HUES6 (cell line): ENCODE data around the gene COX6A2.

Experiments
- H3K27ac ChIP-seq: 2 replicates; pipeline ENCODE4 v1.7.0; 2013; ENCODE audit warnings: low read depth, mild to moderate bottlenecking, low read length, inconsistent platforms
- H3K27me3 ChIP-seq: 2 replicates; pipeline ENCODE4 v1.6.1; 2013; ENCODE audit warnings: low read length; ENCODE audit not compliant: control insufficient read depth, insufficient read depth
- H3K36me3 ChIP-seq: 2 replicates; pipeline ENCODE4 v1.6.1; 2013; ENCODE audit warnings: low read length; ENCODE audit not compliant: control insufficient read depth, insufficient read depth
- H3K4me1 ChIP-seq: 2 replicates; pipeline ENCODE4 v1.6.1; 2013; ENCODE audit warnings: low read length; ENCODE audit not compliant: control insufficient read depth, insufficient read depth
- H3K4me3 ChIP-seq: 2 replicates; pipeline ENCODE4 v1.5.1; 2013; ENCODE audit warnings: low read depth, low read length
- H3K9ac ChIP-seq: one replicate; pipeline ENCODE4 v1.6.1; 2013; ENCODE audit warnings: mild to moderate bottlenecking, low read length
- H3K9me3 ChIP-seq: 2 replicates; pipeline ENCODE4 v1.6.1; 2013; ENCODE audit warnings: low read depth, low read length; ENCODE audit not compliant: control insufficient read depth, insufficient read depth

Gene COX6A2

DNA sequence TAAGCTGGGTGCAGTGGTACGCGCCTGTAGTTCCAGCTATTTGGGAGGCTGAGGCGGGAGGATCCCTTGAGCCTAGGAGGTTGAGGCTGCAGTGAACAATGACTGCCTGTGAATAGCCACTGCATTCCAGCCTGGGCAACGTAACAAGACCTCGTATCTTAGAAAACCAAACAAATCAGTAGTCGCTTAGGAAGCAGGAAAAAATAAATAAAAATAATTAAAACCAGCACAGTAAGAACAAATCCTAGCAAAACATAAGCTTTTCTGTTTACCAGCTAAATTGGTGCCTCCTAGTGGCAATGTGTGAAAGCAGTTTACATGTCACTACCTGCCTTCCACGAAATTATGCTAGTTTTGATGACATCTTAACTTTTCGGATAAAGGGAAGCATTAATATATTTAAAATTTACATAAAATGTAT, 32.4 kb upstream of the COX6A2 start:
- Histone ChIP-seq H3K4me1 (peaks cover 16% of the 10 kb centered on the region; the same call in 1 of the 2 replicates), H3K9ac (peak overlapping the region; percentile 77), H3K27ac (no peak overlapping the region; the same call in 1 of the 2 replicates), H3K9me3 (no peaks in the 10 kb centered on the region), H3K36me3 (peaks cover 19% of the 10 kb centered on the region), H3K27me3 (no peaks in the 10 kb centered on the region), H3K4me3 (peak overlapping the region; percentile 71)

DNA sequence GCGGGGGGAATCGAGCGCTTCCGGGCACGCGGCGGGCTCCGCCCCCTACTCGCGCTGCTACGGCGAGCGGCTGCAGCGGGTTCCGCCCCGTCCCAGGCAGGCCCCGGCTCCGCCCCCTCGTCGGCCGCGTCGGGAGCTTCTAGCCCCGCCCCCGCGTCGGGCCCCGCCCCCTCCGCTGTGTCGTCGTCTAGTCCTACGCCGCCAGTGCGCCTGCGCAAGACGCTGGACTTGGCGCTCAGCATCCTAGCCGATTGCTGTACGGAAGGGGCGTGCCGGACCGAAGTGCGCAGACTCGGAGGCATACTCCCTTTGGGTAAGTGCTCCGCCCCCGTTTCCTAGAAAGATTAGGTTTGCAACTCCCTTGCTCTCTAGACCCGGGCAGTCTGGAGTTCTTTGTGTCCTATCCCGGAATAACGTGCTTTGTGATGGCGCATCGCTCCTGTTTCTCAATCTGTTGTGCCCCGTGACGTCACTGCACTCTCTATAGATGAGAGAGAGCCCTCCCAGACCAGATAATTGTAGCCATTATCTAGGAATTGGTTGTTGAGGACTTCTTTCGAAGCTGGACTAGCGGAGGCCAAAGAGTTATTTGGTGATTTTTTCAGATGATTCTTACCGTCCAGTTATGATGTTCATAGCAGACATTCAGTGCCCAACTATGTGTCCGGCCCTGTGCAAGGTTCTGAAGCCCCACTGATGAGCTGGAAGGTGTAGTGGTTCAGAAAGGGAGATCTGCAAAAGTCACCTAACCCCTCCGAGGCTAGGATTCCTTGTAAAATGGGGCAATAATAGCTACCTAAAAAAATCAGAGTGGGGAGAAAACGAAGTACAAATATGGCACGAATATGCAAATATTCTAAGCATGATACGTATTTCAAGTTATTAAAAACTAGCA, 31.8 kb upstream of the COX6A2 start:
- Histone ChIP-seq H3K36me3 (peaks cover 16% of the 10 kb centered on the region), H3K27ac (peak overlapping the region; percentile 99), H3K9me3 (no peaks in the 10 kb centered on the region), H3K9ac (peak overlapping the region; percentile 95), H3K27me3 (no peaks in the 10 kb centered on the region), H3K4me1 (peaks cover 22% of the 10 kb centered on the region; the same call in 1 of the 2 replicates), H3K4me3 (peak overlapping the region; percentile 80)

DNA sequence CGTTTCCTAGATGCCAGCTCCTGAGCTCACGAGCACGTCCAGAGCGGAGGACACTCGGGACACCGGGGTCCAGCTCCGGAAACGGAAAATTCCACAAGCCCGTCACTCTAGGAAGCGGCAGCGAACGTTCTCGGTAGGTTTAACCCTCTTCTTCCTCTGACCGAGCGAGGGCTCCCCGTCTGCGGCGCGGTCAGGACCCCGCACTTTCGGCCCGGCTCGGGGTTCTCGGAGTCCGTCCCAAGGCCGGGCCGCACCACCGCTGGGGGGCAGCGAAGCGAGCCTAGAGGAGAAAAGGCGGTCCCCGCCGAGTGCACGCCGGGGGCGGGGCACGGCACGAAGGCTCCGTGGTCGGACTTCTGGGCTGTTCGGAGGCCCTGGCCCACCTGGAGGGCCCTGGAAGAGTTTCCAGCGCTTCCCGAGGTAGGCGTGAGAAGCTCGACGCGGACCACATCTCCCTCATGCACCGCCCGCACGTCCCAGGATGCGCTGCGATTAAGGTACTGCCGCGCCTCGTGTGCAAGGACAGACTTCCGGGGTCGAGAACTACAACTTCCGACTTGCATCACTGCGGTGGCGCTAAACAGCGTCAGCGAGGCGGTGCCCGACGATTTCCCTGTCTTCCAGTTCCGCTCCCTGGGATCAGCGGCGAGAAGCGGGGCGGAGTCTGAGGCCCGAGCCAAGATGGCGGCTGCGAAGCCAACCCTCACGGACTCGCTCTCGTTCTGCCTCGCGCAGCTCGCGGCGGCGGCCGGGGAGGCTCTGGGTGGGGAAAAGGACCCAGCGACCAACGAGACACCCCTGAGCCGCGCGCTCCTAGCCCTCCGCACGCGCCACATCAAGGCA, 30.9 kb upstream of the COX6A2 start, which contains the start of gene ARMC5:
Gene ARMC5, plus strand, starts transcription at position 658 of the 843 bp plus-strand sequence. Its CDS starts 24 bp downstream, at position 682.
- H3K9ac ChIP-seq: peak within 1 kb of the TSS; percentile 95
- H3K36me3 ChIP-seq: peaks cover 10% of the 10 kb centered on the region
- H3K4me3 ChIP-seq: peak within 1 kb of the TSS; percentile 80
- H3K27ac ChIP-seq: peak within 1 kb of the TSS; percentile 99
- no peaks in the 10 kb centered on the region for H3K27me3 ChIP-seq
- peaks cover 22% of the 10 kb centered on the region; the same call in 1 of the 2 replicates for H3K4me1 ChIP-seq
- H3K9me3 ChIP-seq: no peaks in the 10 kb centered on the region

DNA sequence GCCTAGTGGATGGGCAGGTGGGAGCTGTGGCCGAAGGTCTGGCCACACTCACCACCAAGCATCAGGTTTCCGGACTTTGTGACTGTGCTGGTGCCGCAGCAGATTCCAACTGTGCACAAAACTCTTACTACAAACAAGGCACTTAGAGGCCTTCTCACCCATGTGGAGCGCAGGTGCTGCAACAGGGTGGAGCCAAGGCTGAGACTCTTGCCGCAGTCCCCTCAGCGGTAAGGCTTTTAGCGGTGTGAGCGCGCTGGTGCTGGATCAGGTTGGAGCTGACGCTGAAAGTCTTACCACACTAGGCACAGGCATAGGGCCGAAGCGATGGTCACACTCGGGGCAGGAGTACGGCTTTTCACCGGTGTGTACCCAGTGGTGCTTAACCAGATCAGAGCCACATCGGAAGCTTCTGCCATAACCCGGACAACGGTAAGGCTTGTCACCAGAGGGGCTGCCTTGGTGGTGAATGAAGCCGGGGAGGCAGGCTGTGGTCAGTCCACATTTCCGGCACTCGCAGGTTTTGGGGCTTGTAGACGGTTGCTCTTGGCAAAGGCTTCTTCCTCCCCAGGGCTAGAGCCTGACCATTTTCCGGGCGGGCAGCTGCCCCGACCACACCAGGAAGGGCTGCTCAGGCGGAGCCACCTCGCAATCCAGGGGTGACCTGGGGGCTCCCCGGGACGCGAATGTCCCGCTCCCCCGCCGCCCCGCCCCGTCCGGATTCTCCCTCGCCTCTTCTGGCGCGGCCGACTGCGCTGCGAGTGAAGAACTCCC, 30.1 kb upstream of the COX6A2 start:
- H3K9ac ChIP-seq: peak overlapping the region; percentile 95
- H3K27ac ChIP-seq: peak overlapping the region; percentile 99; the same call in 1 of the 2 replicates
- H3K9me3 ChIP-seq: no peaks in the 10 kb centered on the region
- H3K27me3 ChIP-seq: no peaks in the 10 kb centered on the region
- H3K36me3 ChIP-seq: peaks cover 10% of the 10 kb centered on the region
- H3K4me3 ChIP-seq: peak overlapping the region; percentile 80
- peaks cover 29% of the 10 kb centered on the region for H3K4me1 ChIP-seq

GRCh38 chr16:31456988-31457360, 28.8 kb upstream of the COX6A2 start:
- no peak overlapping the region for H3K27ac ChIP-seq
- no peaks in the 10 kb centered on the region for H3K9me3 ChIP-seq
- no peak overlapping the region for H3K9ac ChIP-seq

GRCh38 chr16:31455601-31456314, 27.6 kb upstream of the COX6A2 start:
- Histone ChIP-seq H3K9me3 (no peaks in the 10 kb centered on the region), H3K27ac (no peak overlapping the region), H3K4me1 (peaks cover 46% of the 10 kb centered on the region), H3K27me3 (no peaks in the 10 kb centered on the region), H3K9ac (no peak overlapping the region), H3K4me3 (no peak overlapping the region), H3K36me3 (no peaks in the 10 kb centered on the region)

More at GRCh38 chr16:31456988-31457360, 28.8 kb upstream of the COX6A2 start:
- Histone ChIP-seq H3K36me3 (peaks cover 3% of the 10 kb centered on the region), H3K4me3 (no peak overlapping the region), H3K4me1 (peaks cover 41% of the 10 kb centered on the region), H3K27me3 (no peaks in the 10 kb centered on the region)

DNA sequence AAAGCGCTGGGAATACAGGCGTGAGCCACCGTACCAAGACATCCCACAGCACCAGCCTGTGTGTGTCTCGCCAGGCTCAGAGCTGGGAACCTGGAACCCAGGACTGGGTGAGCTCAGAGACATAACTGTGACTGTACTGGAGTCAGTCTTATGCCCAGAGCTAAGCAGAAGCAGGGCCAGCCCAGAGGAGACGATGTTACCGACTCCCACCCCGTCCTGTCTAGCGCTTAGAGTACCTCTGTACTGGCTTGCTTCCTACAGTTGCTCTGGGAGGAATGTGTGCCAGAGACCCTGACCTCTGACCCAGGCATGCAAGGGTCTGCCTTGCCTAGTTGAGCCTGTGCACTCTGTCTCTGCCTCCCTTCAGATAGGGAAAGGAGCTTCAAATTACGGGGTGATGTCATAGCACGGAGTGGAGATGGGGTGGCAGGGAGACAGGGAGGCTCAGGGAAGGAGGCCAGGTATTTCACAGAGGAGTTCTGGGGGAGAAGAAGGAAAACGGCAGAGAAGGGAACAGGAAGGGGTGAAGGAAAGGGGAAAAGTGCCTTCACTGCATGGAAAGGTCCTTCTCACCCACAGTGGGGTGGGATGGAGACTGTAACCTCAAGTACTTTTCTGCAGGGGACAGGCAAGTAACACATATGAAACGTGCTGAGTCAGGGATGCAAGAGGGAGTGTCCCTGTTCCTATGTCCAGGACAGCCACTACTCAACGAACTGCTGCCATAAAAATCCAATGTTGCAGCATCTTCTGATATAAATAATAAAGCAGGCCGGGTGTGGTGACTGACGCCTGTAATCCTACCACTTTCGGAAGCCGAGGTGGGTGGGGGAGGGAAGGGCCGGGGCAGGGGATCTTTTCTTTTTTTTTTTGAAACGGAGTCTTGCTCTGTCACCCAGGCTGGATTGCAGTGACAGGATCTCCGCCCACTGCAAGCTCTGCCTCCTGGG, 25.4 kb upstream of the COX6A2 start:
- peak overlapping the region; percentile 1; the same call in 1 of the 2 replicates for H3K4me3 ChIP-seq
- H3K36me3 ChIP-seq: no peaks in the 10 kb centered on the region
- peaks cover 46% of the 10 kb centered on the region for H3K4me1 ChIP-seq
- H3K9me3 ChIP-seq: no peaks in the 10 kb centered on the region
- peak overlapping the region; percentile 4 for H3K9ac ChIP-seq
- H3K27ac ChIP-seq: no peak overlapping the region
- no peaks in the 10 kb centered on the region for H3K27me3 ChIP-seq

GRCh38 chr16:31452631-31453106, 24.5 kb upstream of the COX6A2 start:
- H3K36me3 ChIP-seq: no peaks in the 10 kb centered on the region
- H3K27me3 ChIP-seq: no peaks in the 10 kb centered on the region
- H3K4me1 ChIP-seq: peaks cover 39% of the 10 kb centered on the region
- no peak overlapping the region for H3K9ac ChIP-seq
- no peak overlapping the region for H3K27ac ChIP-seq
- H3K9me3 ChIP-seq: no peaks in the 10 kb centered on the region
- H3K4me3 ChIP-seq: no peak overlapping the region

- no peak overlapping the region for H3K9ac ChIP-seq
- H3K9me3 ChIP-seq: no peaks in the 10 kb centered on the region
- no peaks in the 10 kb centered on the region for H3K36me3 ChIP-seq
- H3K4me3 ChIP-seq: no peak overlapping the region
- no peak overlapping the region for H3K27ac ChIP-seq
- peaks cover 31% of the 10 kb centered on the region for H3K4me1 ChIP-seq
- H3K27me3 ChIP-seq: no peaks in the 10 kb centered on the region
Measured at GRCh38 chr16:31451681-31452351, 23.7 kb upstream of the COX6A2 start.
